ENCODE data around the gene ANAPC2. TPM values are rescaled to one million over a fixed set of nuclear protein-coding genes. Genes with fewer than 3 reads are reported as not detected.
A peak's percentile ranks its signal among the peaks of the same experiment; 100 is the strongest.
"Not testable (repeated sequence)": the region's sequence is repeated elsewhere in the genome, so short reads cannot be mapped to it uniquely, and the experiment has no call there.

ANAPC2 gene
- polyA plus RNA-seq, 1 donor = 47.0 TPM

GRCh38 chr9:137140151-137141012 is 48.0 kb downstream of the ANAPC2 start:
- H3K27me3 ChIP-seq (ENCODE audit: control insufficient read depth, insufficient read depth, low read length) = peaks cover 82% of the 10 kb centered on the region
- no CpG with 5 or more reads among the region's 26 CpGs for WGBS (ENCODE audit: insufficient coverage, low lambda C conversion rate)
- H3K9me3 ChIP-seq (ENCODE audit: control insufficient read depth, low read depth, low read length) = peaks cover 5% of the 10 kb centered on the region
- no peak overlapping the region for H3K4me3 ChIP-seq (ENCODE audit: low read length)
- H3K27ac ChIP-seq (ENCODE audit: low read length) = no peak overlapping the region
- no peak for DNase-seq
- peaks cover 4% of the 10 kb centered on the region for H3K4me1 ChIP-seq (ENCODE audit: control insufficient read depth, insufficient read depth, low read length)
- no peaks in the 10 kb centered on the region for H3K36me3 ChIP-seq (ENCODE audit: control insufficient read depth, insufficient read depth, low read length)

DNA sequence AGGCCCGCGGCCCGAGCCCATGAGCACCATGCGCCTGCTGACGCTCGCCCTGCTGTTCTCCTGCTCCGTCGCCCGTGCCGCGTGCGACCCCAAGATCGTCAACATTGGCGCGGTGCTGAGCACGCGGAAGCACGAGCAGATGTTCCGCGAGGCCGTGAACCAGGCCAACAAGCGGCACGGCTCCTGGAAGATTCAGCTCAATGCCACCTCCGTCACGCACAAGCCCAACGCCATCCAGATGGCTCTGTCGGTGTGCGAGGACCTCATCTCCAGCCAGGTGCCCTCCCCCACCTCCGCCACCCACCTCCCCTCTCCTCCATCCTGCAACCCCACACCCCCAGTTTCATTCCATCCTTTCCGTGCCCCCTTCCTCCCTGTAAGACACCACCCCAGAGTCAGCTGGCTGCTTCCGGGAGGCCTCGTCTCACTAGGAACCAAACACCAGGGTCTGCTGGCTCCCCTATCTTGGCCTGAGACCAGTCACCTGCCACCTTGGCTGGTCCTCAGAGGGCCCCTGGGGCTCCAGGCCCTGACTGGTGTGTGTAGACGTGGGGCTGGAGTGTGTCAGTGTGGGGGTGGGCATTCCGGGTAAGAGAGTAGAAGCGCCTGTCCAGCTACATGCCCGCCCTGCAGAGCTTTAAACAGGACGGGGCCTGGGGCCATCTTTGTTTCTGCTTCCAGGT is 48.8 kb downstream of the ANAPC2 start:
- Histone ChIP-seq H3K36me3 (ENCODE audit: control insufficient read depth, insufficient read depth, low read length) (no peaks in the 10 kb centered on the region), H3K27me3 (ENCODE audit: control insufficient read depth, insufficient read depth, low read length) (peaks cover 85% of the 10 kb centered on the region), H3K27ac (ENCODE audit: low read length) (no peak overlapping the region)

DNA sequence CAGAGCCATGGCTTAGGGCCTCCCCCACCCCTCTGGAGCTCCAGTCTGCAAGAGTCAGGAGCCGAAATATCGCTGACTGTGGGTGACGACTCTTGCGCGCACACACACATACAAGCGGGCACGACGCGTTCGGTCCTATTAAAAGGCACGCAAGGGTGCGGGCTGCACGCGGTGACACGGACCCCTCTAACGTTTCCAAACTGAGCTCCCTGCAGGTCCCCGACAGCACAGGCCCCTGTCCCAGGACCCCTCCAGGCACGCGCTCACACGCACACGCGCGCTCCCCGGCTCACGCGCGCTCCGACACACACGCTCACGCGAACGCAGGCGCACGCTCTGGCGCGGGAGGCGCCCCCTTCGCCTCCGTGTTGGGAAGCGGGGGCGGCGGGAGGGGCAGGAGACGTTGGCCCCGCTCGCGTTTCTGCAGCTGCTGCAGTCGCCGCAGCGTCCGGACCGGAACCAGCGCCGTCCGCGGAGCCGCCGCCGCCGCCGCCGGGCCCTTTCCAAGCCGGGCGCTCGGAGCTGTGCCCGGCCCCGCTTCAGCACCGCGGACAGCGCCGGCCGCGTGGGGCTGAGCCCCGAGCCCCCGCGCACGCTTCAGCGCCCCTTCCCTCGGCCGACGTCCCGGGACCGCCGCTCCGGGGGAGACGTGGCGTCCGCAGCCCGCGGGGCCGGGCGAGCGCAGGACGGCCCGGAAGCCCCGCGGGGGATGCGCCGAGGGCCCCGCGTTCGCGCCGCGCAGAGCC is 49.5 kb downstream of the ANAPC2 start, which contains the start of gene GRIN1:
Gene GRIN1 (plus strand): TSS at position 433 of the 746 bp plus-strand sequence. CDS start 333 bp downstream, outside the sequence.
- Histone ChIP-seq H3K9me3 (ENCODE audit: control insufficient read depth, low read depth, low read length) (peaks cover 5% of the 10 kb centered on the region), H3K27ac (ENCODE audit: low read length) (no peak within 1 kb of the TSS), H3K27me3 (ENCODE audit: control insufficient read depth, insufficient read depth, low read length) (peaks cover 86% of the 10 kb centered on the region), H3K4me3 (ENCODE audit: low read length) (no peak within 1 kb of the TSS), H3K36me3 (ENCODE audit: control insufficient read depth, insufficient read depth, low read length) (no peaks in the 10 kb centered on the region), H3K4me1 (ENCODE audit: control insufficient read depth, insufficient read depth, low read length) (peaks cover 4% of the 10 kb centered on the region)
- peak in 1 of 2 donors; percentile 48 for DNase-seq
- WGBS (ENCODE audit: insufficient coverage, low lambda C conversion rate) = 0% methylated on average over 3 of the region's 104 CpGs

More for the DNA sequence above, 48.8 kb downstream of the ANAPC2 start:
- H3K4me3 ChIP-seq (ENCODE audit: low read length) = no peak overlapping the region
- WGBS (ENCODE audit: insufficient coverage, low lambda C conversion rate) = no CpG with 5 or more reads among the region's 37 CpGs
- DNase-seq = no peak
- peaks cover 5% of the 10 kb centered on the region for H3K9me3 ChIP-seq (ENCODE audit: control insufficient read depth, low read depth, low read length)
- peaks cover 4% of the 10 kb centered on the region for H3K4me1 ChIP-seq (ENCODE audit: control insufficient read depth, insufficient read depth, low read length)

DNA sequence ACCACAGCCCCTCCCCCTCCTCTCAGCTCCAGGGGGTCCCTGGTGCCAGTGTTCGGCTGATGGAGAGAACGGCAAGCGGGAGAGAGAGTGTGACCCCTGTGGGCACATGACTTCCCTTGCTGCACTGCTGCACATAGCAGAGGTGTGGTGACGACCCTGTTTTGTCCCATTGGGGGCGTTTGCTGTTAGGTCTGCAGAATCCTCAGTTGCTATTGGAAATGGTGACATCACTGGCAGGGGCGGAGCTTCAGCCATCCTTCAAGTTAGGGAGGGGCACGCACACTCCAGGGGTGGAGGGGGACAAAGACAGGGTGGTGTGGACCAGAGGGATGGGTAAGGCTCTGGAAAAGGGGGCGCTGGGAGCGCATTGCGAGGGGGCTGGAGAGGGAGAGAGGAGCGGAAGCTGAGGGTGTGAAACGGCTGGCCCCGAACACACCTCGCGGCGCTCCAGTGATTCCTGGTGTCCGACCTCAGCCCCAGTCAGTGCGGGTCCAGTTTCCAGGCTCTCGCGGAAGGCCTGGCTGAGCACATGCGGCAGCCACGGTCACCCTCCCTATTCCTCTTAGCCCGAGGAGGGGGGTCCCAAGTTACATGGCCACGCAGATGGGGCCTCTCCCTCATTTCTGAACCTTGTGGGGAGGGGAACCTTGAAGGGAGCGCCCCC is 50.2 kb downstream of the ANAPC2 start:
- Histone ChIP-seq H3K9me3 (ENCODE audit: control insufficient read depth, low read depth, low read length) (peaks cover 7% of the 10 kb centered on the region), H3K4me3 (ENCODE audit: low read length) (no peak overlapping the region), H3K4me1 (ENCODE audit: control insufficient read depth, insufficient read depth, low read length) (peaks cover 4% of the 10 kb centered on the region), H3K36me3 (ENCODE audit: control insufficient read depth, insufficient read depth, low read length) (no peaks in the 10 kb centered on the region), H3K27ac (ENCODE audit: low read length) (no peak overlapping the region), H3K27me3 (ENCODE audit: control insufficient read depth, insufficient read depth, low read length) (peaks cover 79% of the 10 kb centered on the region)
- DNase-seq = no peak
- 0% methylated on average over 1 of the region's 25 CpGs for WGBS (ENCODE audit: insufficient coverage, low lambda C conversion rate)

- Histone ChIP-seq H3K4me1 (ENCODE audit: control insufficient read depth, insufficient read depth, low read length) (peaks cover 4% of the 10 kb centered on the region), H3K4me3 (ENCODE audit: low read length) (no peak overlapping the region), H3K27me3 (ENCODE audit: control insufficient read depth, insufficient read depth, low read length) (peaks cover 71% of the 10 kb centered on the region), H3K9me3 (ENCODE audit: control insufficient read depth, low read depth, low read length) (peaks cover 8% of the 10 kb centered on the region), H3K36me3 (ENCODE audit: control insufficient read depth, insufficient read depth, low read length) (no peaks in the 10 kb centered on the region), H3K27ac (ENCODE audit: low read length) (no peak overlapping the region)
- DNase-seq = no peak
- WGBS (ENCODE audit: insufficient coverage, low lambda C conversion rate) = no CpG with 5 or more reads among the region's 23 CpGs
These were observed 51.3 kb downstream of the ANAPC2 start for GRCh38 chr9:137136881-137137607.

DNA sequence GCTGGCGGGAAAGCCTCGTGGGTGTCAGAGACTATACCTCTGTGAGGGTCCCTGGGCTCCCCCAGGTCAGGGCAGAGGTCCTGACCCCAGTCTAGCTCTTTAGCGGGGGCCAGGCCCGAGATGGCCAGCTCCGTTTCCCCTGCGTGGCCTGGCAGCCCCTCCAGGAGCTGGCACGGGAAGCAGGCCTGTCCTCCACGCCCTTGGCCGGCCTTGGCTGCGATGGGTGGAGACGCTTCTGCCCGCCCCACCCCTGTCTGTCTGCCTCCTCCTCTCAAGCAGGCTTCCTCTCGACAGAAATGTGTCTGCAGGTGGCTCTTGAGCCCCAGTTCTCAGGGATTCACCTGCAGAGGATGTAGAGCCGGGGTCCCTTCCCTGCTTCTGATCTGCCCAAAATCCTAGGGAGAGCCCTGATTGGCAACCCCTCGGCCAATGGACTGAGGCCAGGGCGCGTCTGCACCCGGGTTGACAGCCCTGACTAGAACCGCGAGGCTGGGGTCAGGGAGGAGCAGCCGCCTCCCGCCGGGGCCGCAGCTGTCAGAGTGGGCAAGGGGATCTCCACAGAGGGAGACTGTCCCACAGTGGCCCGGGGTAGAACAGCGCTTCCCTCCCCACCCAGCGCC is 52.0 kb downstream of the ANAPC2 start:
- Histone ChIP-seq H3K27ac (ENCODE audit: low read length) (no peak overlapping the region), H3K9me3 (ENCODE audit: control insufficient read depth, low read depth, low read length) (peaks cover 8% of the 10 kb centered on the region), H3K36me3 (ENCODE audit: control insufficient read depth, insufficient read depth, low read length) (no peaks in the 10 kb centered on the region), H3K4me1 (ENCODE audit: control insufficient read depth, insufficient read depth, low read length) (peaks cover 4% of the 10 kb centered on the region), H3K27me3 (ENCODE audit: control insufficient read depth, insufficient read depth, low read length) (peaks cover 64% of the 10 kb centered on the region), H3K4me3 (ENCODE audit: low read length) (no peak overlapping the region)
- no peak for DNase-seq
- no CpG with 5 or more reads among the region's 27 CpGs for WGBS (ENCODE audit: insufficient coverage, low lambda C conversion rate)

DNA sequence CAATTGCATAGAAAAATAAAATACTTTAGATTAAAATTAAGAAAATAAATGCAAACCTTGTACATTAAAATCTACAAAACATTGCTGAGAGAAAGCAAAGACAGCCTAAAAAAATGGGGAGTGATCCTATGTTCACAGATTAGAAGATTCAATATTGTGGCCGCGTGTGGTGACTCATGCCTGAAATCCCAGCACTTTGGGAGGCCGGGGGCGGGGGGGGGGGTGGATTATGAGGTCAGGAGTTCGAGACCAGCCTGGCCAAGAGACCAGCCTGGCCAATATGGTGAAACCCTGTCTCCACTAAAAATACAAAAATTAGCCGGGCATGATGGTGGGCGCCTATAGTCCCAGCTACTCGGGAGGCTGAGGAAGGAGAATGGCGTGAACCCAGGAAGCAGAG is 53.2 kb downstream of the ANAPC2 start:
- peaks cover 52% of the 10 kb centered on the region for H3K27me3 ChIP-seq (ENCODE audit: control insufficient read depth, insufficient read depth, low read length)
- not testable (repeated sequence) for H3K4me1 ChIP-seq (ENCODE audit: control insufficient read depth, insufficient read depth, low read length); H3K36me3 ChIP-seq (ENCODE audit: control insufficient read depth, insufficient read depth, low read length); H3K4me3 ChIP-seq (ENCODE audit: low read length); H3K27ac ChIP-seq (ENCODE audit: low read length); DNase-seq
- no CpG with 5 or more reads among the region's 9 CpGs for WGBS (ENCODE audit: insufficient coverage, low lambda C conversion rate)
- peaks cover 15% of the 10 kb centered on the region for H3K9me3 ChIP-seq (ENCODE audit: control insufficient read depth, low read depth, low read length)

- no CpG with 5 or more reads among the region's 4 CpGs for WGBS (ENCODE audit: insufficient coverage, low lambda C conversion rate)
- H3K4me3 ChIP-seq (ENCODE audit: low read length) = no peak overlapping the region
- peaks cover 43% of the 10 kb centered on the region for H3K27me3 ChIP-seq (ENCODE audit: control insufficient read depth, insufficient read depth, low read length)
These were observed 54.2 kb downstream of the ANAPC2 start for GRCh38 chr9:137134191-137134590.

GRCh38 chr9:137130176-137130755 is 58.1 kb downstream of the ANAPC2 start:
- Histone ChIP-seq H3K9me3 (ENCODE audit: control insufficient read depth, low read depth, low read length) (peaks cover 16% of the 10 kb centered on the region), H3K27me3 (ENCODE audit: control insufficient read depth, insufficient read depth, low read length) (peaks cover 7% of the 10 kb centered on the region), H3K4me1 (ENCODE audit: control insufficient read depth, insufficient read depth, low read length) (peaks cover 28% of the 10 kb centered on the region), H3K4me3 (ENCODE audit: low read length) (peak overlapping the region; percentile 66), H3K36me3 (ENCODE audit: control insufficient read depth, insufficient read depth, low read length) (no peaks in the 10 kb centered on the region), H3K27ac (ENCODE audit: low read length) (no peak overlapping the region)
- no CpG with 5 or more reads among the region's 58 CpGs for WGBS (ENCODE audit: insufficient coverage, low lambda C conversion rate)
- no peak for DNase-seq

More at GRCh38 chr9:137134191-137134590, 54.2 kb downstream of the ANAPC2 start:
- Histone ChIP-seq H3K9me3 (ENCODE audit: control insufficient read depth, low read depth, low read length) (peaks cover 21% of the 10 kb centered on the region), H3K4me1 (ENCODE audit: control insufficient read depth, insufficient read depth, low read length) (peaks cover 9% of the 10 kb centered on the region), H3K27ac (ENCODE audit: low read length) (no peak overlapping the region), H3K36me3 (ENCODE audit: control insufficient read depth, insufficient read depth, low read length) (no peaks in the 10 kb centered on the region)
- no peak for DNase-seq
